Activated CD8-positive, alpha-beta memory T cell treated with anti-CD3 and anti-CD28 coated beads for 4 hours (primary cell): ENCODE data around the gene PITX1.
"Not testable (repeated sequence)": the region's sequence is repeated elsewhere in the genome, so short reads cannot be mapped to it uniquely, and the experiment has no call there.

Source experiments
- DNase-seq, 2 donors: peaks; one replicate each; pipeline ENCODE4 v3.0.0-alpha.2; 2020; ENCODE audit warnings: low read depth in 2 of 2

The PITX1 gene

GRCh38 chr5:135010502-135011354 lies 23.3 kb downstream of the PITX1 start:
- no peak for DNase-seq

GRCh38 chr5:135009736-135010501 lies 24.1 kb downstream of the PITX1 start:
- no peak for DNase-seq

GRCh38 chr5:135008981-135009735 lies 24.9 kb downstream of the PITX1 start:
- DNase-seq = no peak

- DNase-seq = no peak
Measured at GRCh38 chr5:135008556-135008955, 25.5 kb downstream of the PITX1 start.

GRCh38 chr5:135007749-135008363 lies 26.2 kb downstream of the PITX1 start:
- no peak for DNase-seq

- DNase-seq = no peak
Measured at GRCh38 chr5:135007305-135007704, 26.7 kb downstream of the PITX1 start.

- DNase-seq = no peak
Measured at GRCh38 chr5:135005076-135005475, 29.0 kb downstream of the PITX1 start.

GRCh38 chr5:135004376-135004775 lies 29.7 kb downstream of the PITX1 start:
- DNase-seq = no peak

GRCh38 chr5:134998068-134998467 lies 36.0 kb downstream of the PITX1 start:
- DNase-seq = not testable (repeated sequence)

- no peak for DNase-seq
Measured at GRCh38 chr5:134997015-134997414, 37.0 kb downstream of the PITX1 start.

- DNase-seq = no peak
Measured at GRCh38 chr5:134995850-134996402, 38.1 kb downstream of the PITX1 start.

- no peak for DNase-seq
Measured at GRCh38 chr5:134994560-134995156, 39.4 kb downstream of the PITX1 start.

GRCh38 chr5:134993161-134993560 lies 40.9 kb downstream of the PITX1 start:
- DNase-seq = no peak

GRCh38 chr5:134992148-134992547 lies 41.9 kb downstream of the PITX1 start:
- no peak for DNase-seq

GRCh38 chr5:134990183-134990582 lies 43.8 kb downstream of the PITX1 start:
- not testable (repeated sequence) for DNase-seq

GRCh38 chr5:134989266-134989830 lies 44.7 kb downstream of the PITX1 start:
- no peak for DNase-seq

GRCh38 chr5:134982230-134982629 lies 51.8 kb downstream of the PITX1 start:
- DNase-seq = no peak

- DNase-seq = no peak
Measured at GRCh38 chr5:134979416-134979815, 54.6 kb downstream of the PITX1 start.
